HepG2 (cell line): ENCODE measurements around the gene ACCSL. TPM values are rescaled to one million over a fixed set of nuclear protein-coding genes. Genes with fewer than 3 reads are reported as not detected.

ENCODE experiments used
- ATAC-seq: fragments of 200-7000 bp; cut with Tn5 transposase; 3 replicates; pipeline ENCODE4 v1.9.1; 2020; ENCODE audit warnings: mild to moderate bottlenecking, moderate library complexity
- BruUV-seq: library from RNA; stranded (reverse); fragments of 400-500 nt; replicated peaks from 2 replicates; lab custom pipeline; 2021; lab: Mats Ljungman, UMichigan
- CTCF ChIA-PET: fragments of 300-600 bp; formaldehyde crosslinking; extraction: SDS; loops from one replicate; lab custom pipeline; 2021; ENCODE audit warnings: low total read pairs, inconsistent platforms, low intra/inter-chr PET ratio; lab: Yijun Ruan, JAX
- POLR2A ChIA-PET: fragments of 350-600 bp; sonication (Branson Sonifier 250); formaldehyde crosslinking; loops from one replicate; lab custom pipeline; 2020; ENCODE audit warnings: antibody characterized with exemption, inconsistent platforms; lab: Yijun Ruan, JAX
- DNase-seq: peaks from one replicate; pipeline ENCODE4 v3.0.0-alpha.2; 2015; ENCODE audit warnings: low spot score
- FAIRE-seq: peaks from 3 replicates; lab custom pipeline; 2011; peaks lifted over from hg19 to GRCh38; lab: Jason Lieb, UNC
- H2AFZ ChIP-seq: one replicate; pipeline ENCODE4 v1.6.1; 2011; ENCODE audit warnings: low read length, inconsistent platforms
- H3K27ac ChIP-seq: fragments of 300-600 bp; 3 replicates; pipeline ENCODE4 v1.8.0; 2011; ENCODE audit warnings: mixed run types, mild to moderate bottlenecking, mixed read lengths, low read length, inconsistent platforms; ENCODE audit not compliant: insufficient read depth; ENCODE audit errors: extremely low read length
- H3K27me3 ChIP-seq, 2 experiments: fragments of 200-600 bp in 1 of 2; 2 replicates in 1 of 2; 3 replicates in 1 of 2; pipeline versions ENCODE4 v1.6.0 to v1.8.0; 2011; ENCODE audit warnings: low read length in 2 of 2, mild to moderate bottlenecking in 2 of 2, moderate library complexity in 2 of 2, inconsistent platforms in 1 of 2; ENCODE audit not compliant: insufficient read depth in 2 of 2, control insufficient read depth in 1 of 2
- H3K36me3 ChIP-seq, 2 experiments: fragments of 200-600 bp in 1 of 2; replicated peaks in 1 of 2; 2 replicates in 1 of 2; 3 replicates in 1 of 2; pipeline versions ENCODE4 v1.5.1 to v1.8.0; 2011; ENCODE audit warnings: low read length in 2 of 2, inconsistent platforms in 1 of 2; ENCODE audit not compliant: insufficient read depth in 2 of 2, control insufficient read depth in 1 of 2
- H3K4me1 ChIP-seq: 2 replicates; pipeline ENCODE4 v1.5.1; 2012; ENCODE audit warnings: low read length, inconsistent platforms; ENCODE audit not compliant: insufficient read depth
- H3K4me2 ChIP-seq: 2 replicates; pipeline ENCODE4 v1.6.0; 2011; ENCODE audit warnings: low read depth, low read length, inconsistent platforms
- H3K4me3 ChIP-seq, 3 experiments: fragments of 200-600 bp in 1 of 3; sonication (generic), shearing (Covaris generic) in 1 of 3; replicated peaks in 1 of 3; 2 replicates each; pipeline ENCODE4 v1.5.1; 2011 to 2016; ENCODE audit warnings: low read length in 3 of 3, inconsistent platforms in 2 of 3, low read depth in 2 of 3, mild to moderate bottlenecking in 2 of 3, control low read depth in 1 of 3, mixed read lengths in 1 of 3; ENCODE audit not compliant: insufficient read depth in 1 of 3
- H3K79me2 ChIP-seq: one replicate; pipeline ENCODE4 v1.6.1; 2011; ENCODE audit warnings: low read length, inconsistent platforms; ENCODE audit not compliant: insufficient read depth
- H3K9ac ChIP-seq: 2 replicates; pipeline ENCODE4 v1.6.0; 2011; ENCODE audit warnings: mild to moderate bottlenecking, low read depth, low read length, inconsistent platforms; ENCODE audit not compliant: insufficient read depth
- H3K9me3 ChIP-seq: 2 replicates; pipeline ENCODE4 v1.5.1; 2012; ENCODE audit warnings: mild to moderate bottlenecking, low read length
- H4K20me1 ChIP-seq: 2 replicates; pipeline ENCODE4 v1.6.0; 2011; ENCODE audit warnings: inconsistent platforms, mild to moderate bottlenecking, low read length, moderate library complexity; ENCODE audit not compliant: insufficient read depth
- CC2D1A ChIP-seq: sonication (generic); formaldehyde crosslinking; IDR thresholded peaks from 2 replicates; pipeline ENCODE4 v1.8.1; 2023; ENCODE audit warnings: mild to moderate bottlenecking, missing genetic modification reagents
- GFI1 ChIP-seq: sonication (generic); formaldehyde crosslinking; IDR thresholded peaks from 2 replicates; pipeline ENCODE4 v1.5.0; 2020; ENCODE audit warnings: missing genetic modification reagents, mild to moderate bottlenecking, borderline replicate concordance
- HNF1A ChIP-seq, 2 experiments: sonication (generic) in 1 of 2; formaldehyde crosslinking in 1 of 2; IDR thresholded peaks; 2 replicates each; pipeline versions ENCODE4 v1.4.0 to v1.6.1; 2016 to 2020; ENCODE audit warnings: borderline replicate concordance in 1 of 2, low read depth in 1 of 2, mild to moderate bottlenecking in 1 of 2, missing genetic modification reagents in 1 of 2
- KLF6 ChIP-seq: IDR thresholded peaks from 2 replicates; pipeline ENCODE4 v1.8.0; 2016; ENCODE audit warnings: missing biosample characterization, missing genetic modification reagents
- MBNL3 ChIP-seq: fragments of 250-450 bp; sonication (Bioruptor Pico); conservative IDR thresholded peaks from 2 replicates; pipeline ENCODE4 v1.8.0; 2022; ENCODE audit warnings: mild to moderate bottlenecking, inconsistent platforms
- NFKB2 ChIP-seq: sonication (generic); formaldehyde crosslinking; IDR thresholded peaks from 2 replicates; pipeline ENCODE4 v1.4.0; 2020; ENCODE audit warnings: missing genetic modification reagents, borderline replicate concordance
- NFRKB ChIP-seq: fragments of 450-650 bp; IDR thresholded peaks from 2 replicates; pipeline ENCODE4 v1.6.1; 2017
- PAWR ChIP-seq: sonication (generic); formaldehyde crosslinking; IDR thresholded peaks from 2 replicates; pipeline ENCODE4 v1.4.0; 2020; ENCODE audit warnings: missing genetic modification reagents, mild to moderate bottlenecking, borderline replicate concordance
- SOX5 ChIP-seq: IDR thresholded peaks from 2 replicates; pipeline ENCODE4 v1.6.1; 2016; ENCODE audit warnings: borderline replicate concordance
- TIGD3 ChIP-seq: sonication (generic); formaldehyde crosslinking; IDR thresholded peaks from 2 replicates; pipeline ENCODE4 v1.5.1; 2020; ENCODE audit warnings: mild to moderate bottlenecking, missing genetic modification reagents, borderline replicate concordance
- ZNF232 ChIP-seq: sonication (generic); formaldehyde crosslinking; IDR thresholded peaks from 2 replicates; pipeline ENCODE4 v1.4.0; 2020; ENCODE audit warnings: missing genetic modification reagents, borderline replicate concordance
- ZNF761 ChIP-seq: sonication (generic); formaldehyde crosslinking; conservative IDR thresholded peaks from 2 replicates; pipeline ENCODE4 v1.4.0; 2020; ENCODE audit warnings: mild to moderate bottlenecking, missing genetic modification reagents
- WGBS: methylation state at CpG from one replicate; pipeline ENCODE4 v1.1.6; 2017; ENCODE audit warnings: low lambda C conversion rate; 5-methylcytosine and 5-hydroxymethylcytosine counted together
- in situ Hi-C: cut with HindIII; loops from 2 replicates; pipeline ENCODE4 v1.10.0; 2017; ENCODE audit warnings: low pct_unique_long_range_greater_than_20kb; ENCODE audit not compliant: extremely low pct_ligation_motif_present
- intact Hi-C: fragments of 100-400 bp; cut with micrococcal nuclease; formaldehyde crosslinking; loops from one replicate; pipeline ENCODE4 v1.10.0; 2022; ENCODE audit not compliant: unreplicated experiment
- polyA plus RNA-seq, 8 experiments: library from polyadenylated mRNA; depleted of rRNA in 3 of 8; stranded (reverse) in 7 of 8; unstranded in 1 of 8; fragments of >200 nt; fragmentation: Illumina TruSeq in 4 of 8; extraction: Trizol in 4 of 8; gene quantifications; 2 replicates each; pipeline versions ENCODE4 v1.2.1 to v1.2.3, GENCODE V29; 2011 to 2016; ENCODE audit warnings: low read depth in 4 of 8, missing spikeins in 1 of 8, mixed read lengths in 1 of 8; ENCODE audit not compliant: insufficient read depth in 1 of 8
- total RNA-seq, 5 experiments: library from RNA; depleted of rRNA; stranded (reverse); fragments of >200 nt; fragmentation: Illumina TruSeq; extraction: Trizol; gene quantifications; 2 replicates each; pipeline ENCODE4 v1.2.3, GENCODE V29; 2016; ENCODE audit warnings: low read depth in 1 of 5
- TF ChIP-seq, protein P1 (sequence below): sonication (generic); formaldehyde crosslinking; IDR thresholded peaks from 2 replicates; pipeline ENCODE4 v1.9.0; 2021; ENCODE audit warnings: mild to moderate bottlenecking, missing genetic modification reagents

The ACCSL gene
- total and polyA plus RNA-seq, 2 of the 13 experiments (the other 11 are each of a cell fraction or from before 2014, with no cell fraction given), result not detected

DNA sequence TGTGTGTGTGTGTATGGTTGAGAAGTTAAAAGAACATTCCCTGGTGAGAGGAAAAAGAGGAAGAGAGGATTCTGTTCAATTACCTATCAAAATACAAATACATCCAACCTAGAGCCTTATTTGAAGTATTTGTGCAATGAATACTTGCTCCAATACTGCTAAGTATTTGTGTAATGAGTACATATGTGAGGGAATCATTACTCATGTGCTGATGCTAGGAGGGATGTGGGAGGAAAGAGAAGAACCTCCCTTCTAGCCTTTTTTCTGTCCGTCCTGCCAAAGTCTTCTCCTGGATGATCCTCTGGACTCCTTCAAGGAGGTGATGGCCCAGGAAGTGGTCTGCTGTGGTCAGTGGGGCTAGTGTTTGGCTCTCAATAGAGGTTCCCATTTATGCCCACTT lies 36.0 kb upstream of the ACCSL start:
- POLR2A ChIA-PET, result no interaction called here
- no peak overlapping the region for H3K4me3 ChIP-seq
- H3K4me1 ChIP-seq, result no peaks in the 10 kb centered on the region
- H3K79me2 ChIP-seq, result no peaks in the 10 kb centered on the region
- H3K4me2 ChIP-seq, result no peak overlapping the region
- peaks cover 0 to 19% of the 10 kb centered on the region in 2 experiments; a peak in 3 of 5 replicates for H3K27me3 ChIP-seq
- H3K27ac ChIP-seq, result no peak overlapping the region
- no peak for FAIRE-seq
- BruUV-seq, result no TSS peak
- 0% methylated on average over 1 of the region's 1 CpG for WGBS
- in situ Hi-C loops (no loop called here), intact Hi-C loops (no loop called here)
- DNase-seq, result no peak
- no peak for ATAC-seq
- H3K9ac ChIP-seq, result no peak overlapping the region
- no peaks in the 10 kb centered on the region for H3K9me3 ChIP-seq
- H4K20me1 ChIP-seq, result no peaks in the 10 kb centered on the region
- CTCF ChIA-PET, result no interaction called here
- no peak overlapping the region for H2AFZ ChIP-seq
- H3K36me3 ChIP-seq, result no peaks in the 10 kb centered on the region
- TF ChIP-seq MBNL3 (CRISPR knock-in tag), result no peak
- TF ChIP-seq SOX5 (CRISPR knock-in tag), result no peak
- TF ChIP-seq ZNF232 (CRISPR knock-in tag), result no peak
- TF ChIP-seq CC2D1A (CRISPR knock-in tag), result no peak
- TF ChIP-seq PAWR (CRISPR knock-in tag), result no peak
- no peak for TF ChIP-seq NFKB2 (CRISPR knock-in tag)
- TF ChIP-seq, protein P1, sequence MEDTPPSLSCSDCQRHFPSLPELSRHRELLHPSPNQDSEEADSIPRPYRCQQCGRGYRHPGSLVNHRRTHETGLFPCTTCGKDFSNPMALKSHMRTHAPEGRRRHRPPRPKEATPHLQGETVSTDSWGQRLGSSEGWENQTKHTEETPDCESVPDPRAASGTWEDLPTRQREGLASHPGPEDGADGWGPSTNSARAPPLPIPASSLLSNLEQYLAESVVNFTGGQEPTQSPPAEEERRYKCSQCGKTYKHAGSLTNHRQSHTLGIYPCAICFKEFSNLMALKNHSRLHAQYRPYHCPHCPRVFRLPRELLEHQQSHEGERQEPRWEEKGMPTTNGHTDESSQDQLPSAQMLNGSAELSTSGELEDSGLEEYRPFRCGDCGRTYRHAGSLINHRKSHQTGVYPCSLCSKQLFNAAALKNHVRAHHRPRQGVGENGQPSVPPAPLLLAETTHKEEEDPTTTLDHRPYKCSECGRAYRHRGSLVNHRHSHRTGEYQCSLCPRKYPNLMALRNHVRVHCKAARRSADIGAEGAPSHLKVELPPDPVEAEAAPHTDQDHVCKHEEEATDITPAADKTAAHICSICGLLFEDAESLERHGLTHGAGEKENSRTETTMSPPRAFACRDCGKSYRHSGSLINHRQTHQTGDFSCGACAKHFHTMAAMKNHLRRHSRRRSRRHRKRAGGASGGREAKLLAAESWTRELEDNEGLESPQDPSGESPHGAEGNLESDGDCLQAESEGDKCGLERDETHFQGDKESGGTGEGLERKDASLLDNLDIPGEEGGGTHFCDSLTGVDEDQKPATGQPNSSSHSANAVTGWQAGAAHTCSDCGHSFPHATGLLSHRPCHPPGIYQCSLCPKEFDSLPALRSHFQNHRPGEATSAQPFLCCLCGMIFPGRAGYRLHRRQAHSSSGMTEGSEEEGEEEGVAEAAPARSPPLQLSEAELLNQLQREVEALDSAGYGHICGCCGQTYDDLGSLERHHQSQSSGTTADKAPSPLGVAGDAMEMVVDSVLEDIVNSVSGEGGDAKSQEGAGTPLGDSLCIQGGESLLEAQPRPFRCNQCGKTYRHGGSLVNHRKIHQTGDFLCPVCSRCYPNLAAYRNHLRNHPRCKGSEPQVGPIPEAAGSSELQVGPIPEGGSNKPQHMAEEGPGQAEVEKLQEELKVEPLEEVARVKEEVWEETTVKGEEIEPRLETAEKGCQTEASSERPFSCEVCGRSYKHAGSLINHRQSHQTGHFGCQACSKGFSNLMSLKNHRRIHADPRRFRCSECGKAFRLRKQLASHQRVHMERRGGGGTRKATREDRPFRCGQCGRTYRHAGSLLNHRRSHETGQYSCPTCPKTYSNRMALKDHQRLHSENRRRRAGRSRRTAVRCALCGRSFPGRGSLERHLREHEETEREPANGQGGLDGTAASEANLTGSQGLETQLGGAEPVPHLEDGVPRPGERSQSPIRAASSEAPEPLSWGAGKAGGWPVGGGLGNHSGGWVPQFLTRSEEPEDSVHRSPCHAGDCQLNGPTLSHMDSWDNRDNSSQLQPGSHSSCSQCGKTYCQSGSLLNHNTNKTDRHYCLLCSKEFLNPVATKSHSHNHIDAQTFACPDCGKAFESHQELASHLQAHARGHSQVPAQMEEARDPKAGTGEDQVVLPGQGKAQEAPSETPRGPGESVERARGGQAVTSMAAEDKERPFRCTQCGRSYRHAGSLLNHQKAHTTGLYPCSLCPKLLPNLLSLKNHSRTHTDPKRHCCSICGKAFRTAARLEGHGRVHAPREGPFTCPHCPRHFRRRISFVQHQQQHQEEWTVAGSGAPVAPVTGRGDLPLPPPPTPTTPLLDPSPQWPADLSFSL (CRISPR knock-in tag), result no peak
- no peak for TF ChIP-seq NFRKB
- TF ChIP-seq KLF6 (CRISPR knock-in tag), result no peak
- no peak for TF ChIP-seq GFI1 (CRISPR knock-in tag)
- no peak for TF ChIP-seq TIGD3 (CRISPR knock-in tag)
- no peak for TF ChIP-seq ZNF761 (CRISPR knock-in tag)
- no peak for TF ChIP-seq HNF1A (IDR thresholded peaks at IDR 0.05; ENCODE audit: low read depth)
- TF ChIP-seq HNF1A (CRISPR knock-in tag; IDR thresholded peaks at IDR 0.05; ENCODE audit: borderline replicate concordance), result no peak
